Adrenal gland (tissue), 5 donors: ENCODE results near the gene SDHAF2.

Experiments used
- POLR2A ChIP-seq, 2 donors: fragments of 450-650 bp; IDR thresholded peaks; one replicate each; pipeline ENCODE4 v1.6.1; 2017; ENCODE audit warnings: antibody characterized with exemption in 2 of 2, mild to moderate bottlenecking in 2 of 2, moderate library complexity in 1 of 2
- TF ChIP-seq, protein P1 (sequence below), 6 experiments: fragments of 450-650 bp in 4 of 6; fragments of 200-600 bp in 2 of 6; sonication (generic) in 1 of 6; IDR thresholded peaks; 1 replicate in 5 of 6; 2 replicates in 1 of 6; pipeline versions ENCODE4 v1.5.1 to v1.8.0; 2016 to 2021; ENCODE audit warnings: antibody characterized with exemption in 6 of 6, mild to moderate bottlenecking in 2 of 6, moderate library complexity in 1 of 6
- donor health status: DM: no; HTN: no; CAD: no.

- no peak for TF ChIP-seq POLR2A (IDR thresholded peaks at IDR 0.05)
- TF ChIP-seq, protein P1, sequence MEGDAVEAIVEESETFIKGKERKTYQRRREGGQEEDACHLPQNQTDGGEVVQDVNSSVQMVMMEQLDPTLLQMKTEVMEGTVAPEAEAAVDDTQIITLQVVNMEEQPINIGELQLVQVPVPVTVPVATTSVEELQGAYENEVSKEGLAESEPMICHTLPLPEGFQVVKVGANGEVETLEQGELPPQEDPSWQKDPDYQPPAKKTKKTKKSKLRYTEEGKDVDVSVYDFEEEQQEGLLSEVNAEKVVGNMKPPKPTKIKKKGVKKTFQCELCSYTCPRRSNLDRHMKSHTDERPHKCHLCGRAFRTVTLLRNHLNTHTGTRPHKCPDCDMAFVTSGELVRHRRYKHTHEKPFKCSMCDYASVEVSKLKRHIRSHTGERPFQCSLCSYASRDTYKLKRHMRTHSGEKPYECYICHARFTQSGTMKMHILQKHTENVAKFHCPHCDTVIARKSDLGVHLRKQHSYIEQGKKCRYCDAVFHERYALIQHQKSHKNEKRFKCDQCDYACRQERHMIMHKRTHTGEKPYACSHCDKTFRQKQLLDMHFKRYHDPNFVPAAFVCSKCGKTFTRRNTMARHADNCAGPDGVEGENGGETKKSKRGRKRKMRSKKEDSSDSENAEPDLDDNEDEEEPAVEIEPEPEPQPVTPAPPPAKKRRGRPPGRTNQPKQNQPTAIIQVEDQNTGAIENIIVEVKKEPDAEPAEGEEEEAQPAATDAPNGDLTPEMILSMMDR (IDR thresholded peaks at IDR 0.05) = no peak
Observed at GRCh38 chr11:61406991-61407728, 22.8 kb upstream of the SDHAF2 start.
